ENCODE results near the gene TERT. TPM values are rescaled to one million over a fixed set of nuclear protein-coding genes. Genes with fewer than 3 reads are reported as not detected.

The TERT gene
- total RNA-seq, 3 donors from 2014 or later (not counting 1 experiment from before 2014, with no cell fraction given): not detected

DNA sequence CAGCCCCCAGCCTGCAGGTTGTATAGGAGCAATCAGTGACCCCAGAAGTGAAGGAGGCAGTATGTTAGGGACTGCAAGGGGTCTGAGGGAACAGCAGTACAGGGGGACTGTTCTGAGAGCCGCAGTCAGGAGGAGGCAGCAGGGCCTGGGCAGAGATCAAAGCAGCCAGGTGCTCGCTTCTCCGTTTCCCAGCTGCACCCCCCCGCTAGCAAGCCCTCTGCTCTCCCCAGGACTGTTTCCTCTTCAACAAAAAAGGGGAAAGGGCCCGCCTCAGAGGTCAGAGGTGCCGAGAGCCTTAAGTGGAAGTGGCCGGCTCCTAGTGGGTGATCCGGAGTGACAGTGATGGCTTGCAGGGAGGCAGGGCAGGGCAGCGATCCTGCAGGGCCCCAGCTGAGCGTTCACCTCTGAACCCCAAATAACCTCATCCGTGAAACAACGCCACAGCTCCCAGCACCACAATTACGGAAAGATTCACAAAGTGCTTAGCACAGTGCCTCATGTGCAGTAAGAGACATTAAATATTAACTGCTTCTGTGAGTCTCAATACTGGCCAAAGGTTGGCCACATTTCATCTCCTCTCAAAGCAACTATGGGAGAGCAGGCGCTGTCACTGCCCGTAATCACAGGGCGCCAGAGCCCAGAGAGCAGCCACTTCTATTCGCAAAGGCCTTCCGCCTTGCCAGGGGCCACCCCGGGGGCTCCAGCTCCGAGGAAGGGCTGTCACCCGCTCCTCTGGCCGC is 42.1 kb upstream of the TERT start:
- TF ChIP-seq, protein P1, sequence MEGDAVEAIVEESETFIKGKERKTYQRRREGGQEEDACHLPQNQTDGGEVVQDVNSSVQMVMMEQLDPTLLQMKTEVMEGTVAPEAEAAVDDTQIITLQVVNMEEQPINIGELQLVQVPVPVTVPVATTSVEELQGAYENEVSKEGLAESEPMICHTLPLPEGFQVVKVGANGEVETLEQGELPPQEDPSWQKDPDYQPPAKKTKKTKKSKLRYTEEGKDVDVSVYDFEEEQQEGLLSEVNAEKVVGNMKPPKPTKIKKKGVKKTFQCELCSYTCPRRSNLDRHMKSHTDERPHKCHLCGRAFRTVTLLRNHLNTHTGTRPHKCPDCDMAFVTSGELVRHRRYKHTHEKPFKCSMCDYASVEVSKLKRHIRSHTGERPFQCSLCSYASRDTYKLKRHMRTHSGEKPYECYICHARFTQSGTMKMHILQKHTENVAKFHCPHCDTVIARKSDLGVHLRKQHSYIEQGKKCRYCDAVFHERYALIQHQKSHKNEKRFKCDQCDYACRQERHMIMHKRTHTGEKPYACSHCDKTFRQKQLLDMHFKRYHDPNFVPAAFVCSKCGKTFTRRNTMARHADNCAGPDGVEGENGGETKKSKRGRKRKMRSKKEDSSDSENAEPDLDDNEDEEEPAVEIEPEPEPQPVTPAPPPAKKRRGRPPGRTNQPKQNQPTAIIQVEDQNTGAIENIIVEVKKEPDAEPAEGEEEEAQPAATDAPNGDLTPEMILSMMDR (IDR thresholded peaks at IDR 0.05): no peak
- no peak for DNase-seq
- ATAC-seq: no peak
- no peak overlapping the region for H3K4me3 ChIP-seq (ENCODE audit: low read length)
- Mint-ChIP-seq H3K36me3 (no peaks in the 10 kb centered on the region), H3K9me3 (no peaks in the 10 kb centered on the region), H3K4me3 (no peak overlapping the region), H3K27ac (no peak overlapping the region), H3K27me3 (ENCODE audit: low read depth in 2 of 2) (no peaks in the 10 kb centered on the region), H3K4me1 (peaks cover 14 to 17% of the 10 kb centered on the region in 2 donors)
- peaks cover 91% of the 10 kb centered on the region for H3K36me3 ChIP-seq (ENCODE audit: control insufficient read depth, insufficient read depth, low read length)
- no peaks in the 10 kb centered on the region for H3K27me3 ChIP-seq (ENCODE audit: control insufficient read depth, insufficient read depth, low read length)
- H3K27ac ChIP-seq (ENCODE audit: low read length): no peak overlapping the region
- no peaks in the 10 kb centered on the region for H3K4me1 ChIP-seq (ENCODE audit: control insufficient read depth, insufficient read depth, low read length)
- intact Hi-C loops (cut with micrococcal nuclease): no loop called here
- H3K9me3 ChIP-seq (ENCODE audit: control insufficient read depth, insufficient read depth, low read length): no peaks in the 10 kb centered on the region
- WGBS (ENCODE audit: insufficient coverage): 92% methylated on average over 22 of the region's 22 CpGs

DNA sequence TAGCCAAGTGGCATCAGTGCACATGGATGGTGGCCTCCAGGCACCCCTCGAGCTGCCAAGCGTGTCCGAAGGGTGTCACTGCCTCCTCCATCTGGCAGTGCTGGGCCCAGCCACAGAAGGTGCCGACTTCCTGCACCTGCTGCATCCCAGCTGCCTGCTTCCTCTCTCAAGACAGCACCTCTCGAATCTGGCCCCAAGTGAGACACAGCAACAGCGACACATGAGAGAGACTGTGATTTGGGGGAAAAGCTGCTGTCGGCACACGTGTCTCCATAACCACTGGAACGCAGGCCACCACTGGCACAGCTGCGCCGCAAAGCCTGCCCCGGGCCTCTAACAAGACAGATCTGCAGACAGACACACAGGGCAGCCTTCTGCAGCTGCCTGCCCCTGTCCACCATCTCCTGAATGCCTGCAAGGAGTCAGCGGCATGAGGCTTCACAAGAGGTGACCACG is 41.3 kb upstream of the TERT start:
- no peak for DNase-seq
- no peak for ATAC-seq
- no peaks in the 10 kb centered on the region for H3K36me3 Mint-ChIP-seq

GRCh38 chr5:1335540-1336095 is 40.8 kb upstream of the TERT start:
- Histone ChIP-seq H3K4me3 (ENCODE audit: low read length) (no peak overlapping the region), H3K4me1 (ENCODE audit: control insufficient read depth, insufficient read depth, low read length) (no peaks in the 10 kb centered on the region), H3K36me3 (ENCODE audit: control insufficient read depth, insufficient read depth, low read length) (peaks cover 92% of the 10 kb centered on the region), H3K9me3 (ENCODE audit: control insufficient read depth, insufficient read depth, low read length) (no peaks in the 10 kb centered on the region), H3K27ac (ENCODE audit: low read length) (no peak overlapping the region), H3K27me3 (ENCODE audit: control insufficient read depth, insufficient read depth, low read length) (no peaks in the 10 kb centered on the region)
- H3K4me1 Mint-ChIP-seq: peaks cover 8 to 14% of the 10 kb centered on the region in 2 donors
- H3K27ac Mint-ChIP-seq: no peak overlapping the region
- H3K36me3 Mint-ChIP-seq: no peaks in the 10 kb centered on the region
- 83% methylated on average over 19 of the region's 19 CpGs for WGBS (ENCODE audit: insufficient coverage)
- TF ChIP-seq, protein P1 (IDR thresholded peaks at IDR 0.05): no peak
- no peak for ATAC-seq
- intact Hi-C loops (cut with micrococcal nuclease): no loop called here
- no peaks in the 10 kb centered on the region for H3K27me3 Mint-ChIP-seq (ENCODE audit: low read depth in 2 of 2)
- H3K4me3 Mint-ChIP-seq: no peak overlapping the region
- no peak for DNase-seq
- H3K9me3 Mint-ChIP-seq: no peaks in the 10 kb centered on the region

More for the DNA sequence above, 41.3 kb upstream of the TERT start:
- Histone ChIP-seq H3K36me3 (ENCODE audit: control insufficient read depth, insufficient read depth, low read length) (peaks cover 91% of the 10 kb centered on the region), H3K27ac (ENCODE audit: low read length) (no peak overlapping the region), H3K4me3 (ENCODE audit: low read length) (no peak overlapping the region), H3K27me3 (ENCODE audit: control insufficient read depth, insufficient read depth, low read length) (no peaks in the 10 kb centered on the region), H3K4me1 (ENCODE audit: control insufficient read depth, insufficient read depth, low read length) (no peaks in the 10 kb centered on the region), H3K9me3 (ENCODE audit: control insufficient read depth, insufficient read depth, low read length) (no peaks in the 10 kb centered on the region)
- 87% methylated on average over 14 of the region's 14 CpGs for WGBS (ENCODE audit: insufficient coverage)
- no peaks in the 10 kb centered on the region for H3K9me3 Mint-ChIP-seq
- no peaks in the 10 kb centered on the region for H3K27me3 Mint-ChIP-seq (ENCODE audit: low read depth in 2 of 2)
- H3K27ac Mint-ChIP-seq: no peak overlapping the region
- peaks cover 12 to 14% of the 10 kb centered on the region in 2 donors for H3K4me1 Mint-ChIP-seq
- intact Hi-C loops (cut with micrococcal nuclease): no loop called here
- TF ChIP-seq, protein P1 (IDR thresholded peaks at IDR 0.05): no peak
- H3K4me3 Mint-ChIP-seq: no peak overlapping the region
